Measurements from ENCODE around the gene KRTAP17-1. TPM values are rescaled to one million over a fixed set of nuclear protein-coding genes. Genes with fewer than 3 reads are reported as not detected.
"Not testable (repeated sequence)": the region's sequence is repeated elsewhere in the genome, so short reads cannot be mapped to it uniquely, and the experiment has no call there.

KRTAP17-1 gene
- total RNA-seq, 1 donor from 2014 or later = not detected

- ATAC-seq = no peak
- no peak for DNase-seq (ENCODE audit: low spot score)
Measured at GRCh38 chr17:41307647-41308046, 7.9 kb downstream of the KRTAP17-1 start.

DNA sequence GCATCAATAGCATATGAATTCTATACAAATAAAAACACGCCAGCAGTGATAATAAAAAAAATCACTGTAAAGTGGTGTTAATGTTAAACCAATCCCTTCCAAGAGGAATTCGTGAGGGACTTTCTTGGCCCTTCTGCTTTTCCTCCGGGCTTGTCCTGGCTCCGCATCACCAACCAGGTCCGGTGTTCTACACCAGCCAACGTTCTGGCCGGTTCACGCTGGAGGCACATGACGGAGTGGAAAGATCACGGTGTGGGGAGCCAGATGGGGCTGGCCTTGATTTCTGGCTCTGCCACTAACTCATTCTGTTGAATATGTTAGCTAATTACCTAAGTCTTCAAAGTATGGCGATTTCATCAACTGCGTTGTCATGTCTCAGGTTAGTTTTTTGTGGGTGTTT lies 11.4 kb downstream of the KRTAP17-1 start:
- DNase-seq (ENCODE audit: low spot score) = no peak
- no peak for ATAC-seq

DNA sequence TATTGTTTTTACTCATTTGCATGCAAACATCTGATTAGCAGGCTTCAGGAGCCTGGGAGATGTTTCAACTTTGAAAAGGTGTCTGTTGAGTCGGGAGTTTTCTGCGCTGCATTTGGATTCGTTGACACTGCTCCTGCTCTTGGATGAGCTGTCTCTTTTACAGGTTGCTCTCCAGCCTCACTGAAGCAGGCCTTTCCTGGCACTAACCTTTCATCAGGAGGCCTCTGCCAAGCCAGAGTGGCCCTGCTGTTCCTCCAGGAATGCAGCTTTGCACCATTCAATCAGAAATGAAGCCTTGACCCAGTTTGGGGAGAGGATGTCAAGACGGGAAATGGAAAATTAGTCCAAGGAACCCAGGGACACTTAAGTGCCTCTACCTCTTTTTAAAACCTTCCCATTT lies 12.5 kb downstream of the KRTAP17-1 start:
- no peak for ATAC-seq
- no peak for DNase-seq (ENCODE audit: low spot score)

DNA sequence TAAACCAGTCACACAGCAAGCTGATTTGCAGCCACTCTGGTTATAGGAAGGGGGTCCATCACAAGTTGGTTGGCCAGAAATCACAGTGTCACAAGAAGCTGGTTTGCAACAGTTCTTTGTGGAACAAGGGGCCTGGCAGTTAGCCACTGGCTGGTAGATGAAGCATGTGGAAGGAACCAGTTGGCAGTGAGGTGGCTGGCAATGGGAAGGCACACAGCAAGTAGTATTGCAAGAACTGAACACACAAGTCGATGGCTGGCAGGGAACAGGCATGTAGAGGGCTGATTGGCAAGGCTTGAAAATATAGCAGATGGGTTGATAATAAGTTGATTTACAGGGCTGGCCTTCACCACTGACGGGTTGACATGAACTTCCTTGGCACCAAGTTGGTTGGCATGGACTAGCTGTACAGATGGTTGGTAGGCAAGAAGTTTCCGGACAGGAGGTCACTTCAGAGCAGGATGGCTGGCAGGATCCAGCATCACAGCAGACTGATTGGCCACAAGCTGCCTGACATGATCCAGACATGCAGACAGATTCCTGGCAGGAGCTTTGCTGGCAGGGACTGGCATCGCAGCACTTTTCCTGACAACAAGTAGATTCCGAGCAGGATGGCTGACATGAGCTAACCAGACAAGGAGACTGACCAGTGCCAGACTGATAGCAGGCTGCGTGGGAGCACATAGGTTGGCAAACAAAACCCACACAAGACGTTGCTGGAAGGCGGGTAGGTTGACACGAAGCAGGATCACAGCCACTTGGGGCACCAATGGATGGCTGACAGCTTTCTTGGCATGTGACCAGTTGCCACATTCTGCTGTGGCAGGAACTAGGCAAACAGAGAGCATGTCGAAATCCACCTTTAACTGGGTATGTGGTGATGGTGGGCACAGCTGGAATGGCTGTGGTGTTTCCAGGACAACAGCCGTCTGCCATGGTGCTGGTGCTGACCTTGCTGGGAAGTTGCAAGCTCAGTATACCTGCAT lies 13.3 kb downstream of the KRTAP17-1 start, which contains the start of gene KRTAP29-1:
Gene KRTAP29-1, minus strand, starts transcription at position 936 of the 986 bp plus-strand sequence. Its CDS starts 0 bp downstream, at position 936.
- ATAC-seq (no peak), DNase-seq (ENCODE audit: low spot score) (no peak)

DNA sequence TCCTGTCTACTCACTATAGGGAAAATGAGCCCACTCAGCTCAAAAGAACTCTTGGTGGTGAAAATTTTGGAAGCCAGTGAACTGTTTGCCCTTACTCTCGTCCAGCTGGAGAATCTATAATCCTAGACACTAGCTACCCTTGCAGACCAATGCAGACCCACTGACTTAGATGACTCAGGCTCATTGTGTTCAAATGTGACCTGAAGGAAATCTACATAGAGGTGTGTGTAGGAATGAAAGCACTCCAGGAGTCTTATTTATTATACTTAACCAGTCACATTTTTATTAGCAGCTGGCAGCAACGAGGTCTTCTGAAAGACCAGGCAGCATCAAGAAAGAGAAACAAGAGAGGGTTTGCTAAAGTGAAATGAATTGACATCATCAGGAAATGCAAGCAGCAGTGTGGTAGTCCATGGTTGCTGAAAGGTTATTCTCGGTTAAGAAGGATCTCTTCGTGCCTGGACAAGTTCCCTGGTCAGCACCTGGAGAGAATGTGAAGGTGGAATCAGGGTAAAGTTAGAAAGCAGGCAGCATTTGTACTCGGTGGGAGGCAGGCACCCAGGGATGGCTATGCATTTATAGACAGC lies 14.2 kb downstream of the KRTAP17-1 start:
- ATAC-seq = no peak
- DNase-seq (ENCODE audit: low spot score) = no peak

DNA sequence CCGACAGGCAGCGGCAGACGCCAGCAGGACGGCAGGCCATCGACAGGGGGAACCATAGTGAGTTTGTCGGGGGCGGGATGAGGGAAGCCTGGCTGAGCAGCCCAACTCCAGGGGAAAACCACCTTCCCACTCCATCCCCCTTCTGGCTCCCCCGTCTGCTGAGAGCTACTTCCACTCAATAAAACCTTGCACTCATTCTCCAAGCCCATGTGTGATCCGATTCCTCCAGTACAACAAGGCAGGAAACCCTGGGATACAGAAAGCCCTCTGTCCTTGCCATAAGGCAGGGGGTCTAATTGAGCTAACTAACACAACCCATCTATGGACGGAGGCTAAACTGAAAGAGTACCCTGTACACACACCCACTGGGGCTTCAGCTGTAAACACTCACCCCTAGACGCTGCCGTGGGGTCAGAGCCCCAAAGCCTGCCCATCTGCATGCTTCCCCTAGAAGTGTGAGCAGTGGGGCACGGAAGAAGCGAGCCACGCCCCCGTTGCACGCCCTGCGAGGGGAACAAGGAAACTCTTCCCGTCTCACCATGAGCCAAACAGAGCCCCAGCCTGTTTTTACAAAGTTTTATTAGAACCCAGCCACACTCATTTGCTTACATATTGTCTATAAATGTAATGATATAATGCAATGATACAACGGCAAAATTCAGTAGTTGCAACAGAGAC lies 16.9 kb downstream of the KRTAP17-1 start:
- ATAC-seq (no peak), DNase-seq (ENCODE audit: low spot score) (no peak)

GRCh38 chr17:41296846-41297245 lies 18.7 kb downstream of the KRTAP17-1 start:
- no peak for ATAC-seq

GRCh38 chr17:41294016-41294415 lies 21.5 kb downstream of the KRTAP17-1 start:
- DNase-seq (ENCODE audit: low spot score) = no peak
- ATAC-seq = no peak

More at GRCh38 chr17:41296846-41297245, 18.7 kb downstream of the KRTAP17-1 start:
- no peak for DNase-seq (ENCODE audit: low spot score)

GRCh38 chr17:41287050-41287449 lies 28.5 kb downstream of the KRTAP17-1 start:
- DNase-seq (ENCODE audit: low spot score) = no peak

GRCh38 chr17:41284546-41284945 lies 31.0 kb downstream of the KRTAP17-1 start:
- ATAC-seq (no peak), DNase-seq (ENCODE audit: low spot score) (no peak)

More at GRCh38 chr17:41287050-41287449, 28.5 kb downstream of the KRTAP17-1 start:
- no peak for ATAC-seq

DNA sequence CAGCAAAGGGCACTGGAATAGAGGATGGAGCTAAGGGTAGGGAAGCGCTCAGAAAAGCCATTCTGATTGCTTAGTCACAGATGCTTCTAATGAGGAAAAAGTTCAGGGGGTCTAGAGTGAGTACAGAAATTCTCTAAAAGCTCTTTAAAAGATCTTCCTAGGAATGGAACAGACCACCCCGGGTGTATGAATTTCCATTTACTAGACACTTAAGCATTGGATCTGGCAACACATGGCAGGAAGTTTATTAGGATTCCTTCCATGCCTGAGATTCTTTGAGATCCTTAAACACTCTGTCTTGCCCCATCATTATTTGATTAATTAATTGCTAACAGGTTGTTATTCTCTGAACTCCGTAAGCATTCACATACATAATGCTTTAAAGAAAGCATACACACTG lies 31.5 kb downstream of the KRTAP17-1 start:
- ATAC-seq = no peak
- no peak for DNase-seq (ENCODE audit: low spot score)

DNA sequence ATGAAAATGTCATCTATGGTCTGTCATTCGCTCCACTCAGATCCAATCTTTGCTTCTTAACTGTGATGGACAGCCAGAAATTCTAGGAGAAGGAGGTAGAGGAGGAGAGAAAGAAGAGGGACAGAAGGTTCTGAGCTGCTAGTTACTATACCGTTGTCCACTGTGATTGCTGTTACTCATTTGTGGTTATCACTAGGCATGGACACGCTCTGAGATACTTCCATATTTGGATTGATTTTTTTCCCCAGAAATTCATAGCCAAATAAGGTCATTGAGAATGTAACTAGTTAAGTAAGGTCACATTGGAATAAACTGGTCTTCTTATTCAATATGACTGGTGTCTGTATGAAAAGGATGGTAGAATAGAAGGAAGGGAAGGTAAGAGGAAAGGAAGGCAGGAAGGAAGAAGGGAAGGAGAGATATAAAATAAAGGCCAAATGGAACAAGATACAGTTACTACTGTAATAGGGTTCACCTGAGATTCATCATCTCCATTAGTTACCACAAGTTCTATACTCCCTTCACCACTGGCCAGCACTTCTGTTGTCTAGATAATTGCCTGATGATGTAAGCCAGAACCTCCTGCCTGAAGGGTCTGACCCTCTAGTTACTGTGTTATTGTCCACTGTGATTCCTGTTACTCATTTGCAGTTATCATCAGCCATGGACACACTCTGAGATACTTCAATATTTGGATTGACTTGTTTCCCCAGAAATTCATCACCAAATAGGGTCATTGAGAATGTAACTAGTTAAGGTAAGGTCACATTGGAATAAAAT lies 37.1 kb downstream of the KRTAP17-1 start:
- DNase-seq (ENCODE audit: low spot score) (no peak), ATAC-seq (no peak)

DNA sequence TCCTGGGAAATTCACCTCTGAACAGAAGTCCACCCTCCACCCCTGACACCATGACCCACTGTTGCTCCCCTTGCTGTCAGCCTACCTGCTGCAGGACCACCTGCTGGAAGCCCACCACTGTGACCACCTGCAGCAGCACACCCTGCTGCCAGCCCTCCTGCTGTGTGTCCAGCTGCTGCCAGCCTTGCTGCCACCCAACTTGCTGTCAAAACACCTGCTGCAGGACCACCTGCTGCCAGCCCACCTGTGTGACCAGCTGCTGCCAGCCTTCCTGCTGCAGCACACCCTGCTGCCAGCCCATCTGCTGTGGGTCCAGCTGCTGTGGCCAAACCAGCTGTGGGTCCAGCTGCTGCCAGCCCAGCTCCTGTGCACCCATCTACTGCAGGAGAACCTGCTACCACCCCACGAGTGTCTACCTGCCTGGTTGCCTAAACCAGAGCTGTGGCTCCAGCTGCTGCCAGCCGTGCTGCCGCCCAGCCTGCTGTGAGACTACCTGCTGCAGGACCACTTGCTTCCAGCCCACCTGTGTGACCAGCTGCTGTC lies 39.8 kb downstream of the KRTAP17-1 start, which contains the start of gene KRTAP9-7:
Gene KRTAP9-7, plus strand, starts transcription at position 51 of the 543 bp plus-strand sequence. Its CDS starts 0 bp downstream, at position 51.
- DNase-seq (ENCODE audit: low spot score); ATAC-seq: not testable (repeated sequence)

- ATAC-seq = no peak
Measured at GRCh38 chr17:41271858-41272257, 43.7 kb downstream of the KRTAP17-1 start.

GRCh38 chr17:41271323-41271722 lies 44.2 kb downstream of the KRTAP17-1 start:
- not testable (repeated sequence) for DNase-seq (ENCODE audit: low spot score); ATAC-seq

More at GRCh38 chr17:41271858-41272257, 43.7 kb downstream of the KRTAP17-1 start:
- no peak for DNase-seq (ENCODE audit: low spot score)

GRCh38 chr17:41267711-41268110 lies 47.8 kb downstream of the KRTAP17-1 start:
- DNase-seq (ENCODE audit: low spot score) (no peak), ATAC-seq (no peak)

GRCh38 chr17:41265078-41265477 lies 50.4 kb downstream of the KRTAP17-1 start, which contains the start of gene KRTAP9-6:
KRTAP9-6 (plus strand) TSS chr17:41265378; CDS start chr17:41265378, 0 bp downstream.
- DNase-seq (ENCODE audit: low spot score) = no peak
- no peak for ATAC-seq
